Posterior vena cava (tissue), 2 donors: Measurements from ENCODE around the gene ZNF804B. TPM values are rescaled to one million over a fixed set of nuclear protein-coding genes. Genes with fewer than 3 reads are reported as not detected.
A peak's percentile ranks its signal among the peaks of the same experiment; 100 is the strongest.

Experiments
- DNase-seq: peaks from one replicate; pipeline ENCODE4 v3.0.0-alpha.2; 2020; ENCODE audit warnings: low spot score
- intact Hi-C, 2 donors: fragments of 100-400 bp; cut with DNase I; formaldehyde crosslinking; loops; one replicate each; pipeline versions ENCODE4 v1.14.1 to v1.14.2; 2022 to 2023
- total RNA-seq, 2 donors: library from RNA; stranded (reverse); fragmentation: NEBNext Ultra II Directional; extraction: Animal tissue kit (Norgen Biotek cat#: 25700); gene quantifications; one replicate each; pipeline ENCODE4 v1.2.1, GENCODE V29; 2021
- donor health status: DM: yes; HTN: yes; CAD: no.
- donor health status: DM: yes; HTN: yes; CAD: no.

Gene ZNF804B
- total RNA-seq, 2 donors from 2014 or later = not detected

GRCh38 chr7:88942815-88943501 lies 183.5 kb downstream of the ZNF804B start:
- no peak for DNase-seq
- intact Hi-C loops = no loop called here

DNA sequence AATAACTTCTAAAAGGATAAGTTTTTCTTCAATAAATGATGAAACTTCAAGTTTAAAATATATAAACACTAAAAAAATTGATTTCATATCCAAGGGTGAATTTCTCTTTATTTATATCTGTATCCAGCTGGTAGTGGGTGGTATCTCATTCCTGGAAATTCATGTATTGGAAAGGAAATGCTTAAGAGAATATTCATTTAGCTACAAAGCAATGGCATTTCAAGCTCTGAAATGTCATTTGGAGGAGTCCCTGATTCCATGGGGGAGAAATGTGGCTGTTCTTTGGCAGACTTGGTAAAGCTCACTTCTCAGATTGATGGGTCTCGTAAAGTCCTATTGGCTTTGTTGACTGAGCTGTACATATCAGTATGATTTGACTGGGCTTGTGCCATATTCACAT lies 192.3 kb downstream of the ZNF804B start:
- no peak for DNase-seq
- intact Hi-C loops = no loop called here

DNA sequence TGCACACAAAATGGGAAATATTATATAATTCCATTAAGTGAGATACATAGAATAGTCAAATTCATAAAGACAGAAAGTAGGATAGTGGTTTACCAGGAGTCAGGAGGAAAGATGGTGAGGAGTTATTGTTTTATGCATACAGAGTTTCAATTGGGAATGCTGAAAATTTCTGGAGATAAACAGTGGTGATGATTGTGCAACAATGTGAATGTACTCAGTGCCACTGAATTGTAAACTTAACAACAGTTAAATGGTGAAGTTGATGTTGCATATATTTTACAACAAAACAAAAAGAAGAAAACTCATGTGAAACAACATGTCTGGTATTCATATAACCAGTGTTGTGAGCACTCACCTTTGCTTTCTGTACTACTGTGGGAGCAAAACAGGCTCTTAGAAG lies 204.9 kb downstream of the ZNF804B start:
- intact Hi-C loops = no loop called here
- DNase-seq = no peak

- intact Hi-C loops = no loop called here
- DNase-seq = no peak
Observed at GRCh38 chr7:88965371-88965770, 205.9 kb downstream of the ZNF804B start.

DNA sequence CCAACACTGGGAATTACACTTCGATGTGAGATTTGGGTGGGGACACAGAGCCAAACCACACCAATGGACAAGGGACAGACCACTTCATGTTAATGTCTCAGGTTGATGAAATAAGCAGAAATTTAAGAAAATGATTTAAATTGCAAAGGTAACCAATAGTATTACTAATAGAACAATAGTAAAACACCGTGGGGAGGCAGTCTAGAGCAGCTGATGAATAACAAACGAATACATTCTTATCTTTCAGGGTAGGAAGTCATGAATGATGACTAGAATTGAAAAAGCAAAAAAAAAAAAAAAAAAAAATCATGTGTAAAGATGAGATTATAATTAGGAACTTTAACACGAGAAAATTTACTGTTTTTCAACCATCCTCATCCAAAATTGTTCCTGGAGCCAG lies 207.9 kb downstream of the ZNF804B start:
- DNase-seq = no peak
- intact Hi-C loops = no loop called here

- DNase-seq = no peak
- intact Hi-C loops = no loop called here
Observed at GRCh38 chr7:88969167-88969566, 209.7 kb downstream of the ZNF804B start.

DNA sequence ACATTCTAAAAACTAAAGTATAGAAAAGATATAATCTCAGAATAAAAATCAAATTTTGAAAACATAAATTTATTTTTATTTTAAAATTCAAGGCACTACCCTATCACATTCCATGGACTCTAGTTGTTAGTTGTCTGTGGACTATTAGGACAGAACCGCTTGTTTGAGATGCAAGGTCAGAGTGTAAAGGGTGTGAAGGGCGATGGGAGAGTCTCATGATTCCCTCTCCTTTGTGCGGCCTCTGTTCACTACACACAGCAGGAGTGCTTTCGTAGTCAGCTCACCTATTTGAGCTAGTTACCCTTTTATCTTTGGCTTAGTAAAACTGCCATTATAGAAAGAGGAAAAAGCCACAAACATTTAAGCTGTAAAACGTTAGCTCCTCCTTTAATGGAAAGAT lies 225.8 kb downstream of the ZNF804B start:
- intact Hi-C loops = no loop called here
- DNase-seq = no peak

GRCh38 chr7:89001306-89001705 lies 241.8 kb downstream of the ZNF804B start:
- intact Hi-C loops = no loop called here
- no peak for DNase-seq

DNA sequence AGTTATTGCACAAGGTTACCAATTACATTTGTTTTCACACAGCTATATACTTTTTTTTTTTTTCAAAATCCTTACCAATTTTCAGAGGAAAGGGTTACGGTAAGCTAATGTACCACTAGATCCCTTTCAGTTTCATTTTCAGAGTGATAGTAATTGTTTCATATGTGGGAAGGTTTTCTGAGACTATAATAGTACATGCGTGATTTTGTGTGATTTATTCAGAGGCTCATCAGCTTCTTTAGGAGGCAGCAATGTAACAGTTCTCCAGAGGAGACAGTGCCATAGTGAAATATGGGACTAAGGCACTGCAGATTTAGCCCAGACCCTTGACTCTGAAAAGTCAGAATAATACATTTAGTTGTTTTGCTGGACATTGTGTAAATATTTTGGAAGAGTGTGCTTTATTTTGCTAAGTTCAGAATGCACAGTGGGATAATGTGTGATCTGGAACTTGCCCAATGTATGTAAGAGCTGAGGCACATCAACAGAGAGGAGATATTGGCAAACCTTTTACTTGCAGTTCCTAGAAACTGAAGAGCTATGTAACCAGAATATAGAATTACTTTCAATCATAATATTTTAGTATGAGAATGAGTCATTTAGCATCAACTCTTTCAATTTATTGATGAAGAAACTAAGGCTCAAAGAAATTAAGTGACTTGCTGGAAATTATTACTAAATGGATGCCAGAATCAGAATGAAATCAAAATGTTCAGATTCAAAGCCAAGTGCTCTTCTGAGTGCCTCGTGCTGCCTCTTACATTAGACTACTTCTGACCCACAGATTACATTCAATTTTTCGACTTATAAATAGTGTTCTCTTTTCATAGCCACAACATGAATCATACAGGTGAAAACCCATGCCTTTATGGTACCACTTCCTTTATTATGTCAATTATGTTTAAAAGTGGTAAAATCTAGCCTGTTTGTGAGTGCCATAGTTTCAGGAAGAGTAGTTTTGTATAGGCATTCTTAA lies 243.8 kb downstream of the ZNF804B start:
- intact Hi-C loops = no loop called here
- no peak for DNase-seq

GRCh38 chr7:89012016-89012415 lies 252.5 kb downstream of the ZNF804B start:
- intact Hi-C loops = no loop called here
- DNase-seq = no peak

- no peak for DNase-seq
Observed at GRCh38 chr7:89017695-89018094, 258.2 kb downstream of the ZNF804B start.

DNA sequence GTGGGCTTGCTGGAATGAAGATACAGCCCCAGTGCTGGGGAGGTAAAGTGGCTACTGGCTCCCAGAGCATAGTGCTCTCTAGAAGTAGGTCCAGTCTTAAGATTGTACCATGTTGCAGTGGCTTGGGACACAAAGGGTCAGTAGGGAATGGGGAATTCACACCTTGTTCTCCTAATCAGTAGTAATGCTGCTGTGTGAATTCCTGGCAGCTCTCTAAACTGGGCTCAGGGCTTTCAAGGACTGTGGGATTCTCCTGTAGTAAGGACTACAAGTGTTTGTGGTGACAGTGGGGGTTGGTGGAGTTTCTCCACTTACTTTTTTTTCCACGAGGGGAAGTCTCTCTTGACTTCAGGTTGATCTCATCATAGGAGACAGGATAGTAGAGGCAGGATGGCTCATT lies 262.2 kb downstream of the ZNF804B start:
- intact Hi-C loops = no loop called here
- DNase-seq = no peak

More at GRCh38 chr7:89017695-89018094, 258.2 kb downstream of the ZNF804B start:
- intact Hi-C loops = no loop called here

DNA sequence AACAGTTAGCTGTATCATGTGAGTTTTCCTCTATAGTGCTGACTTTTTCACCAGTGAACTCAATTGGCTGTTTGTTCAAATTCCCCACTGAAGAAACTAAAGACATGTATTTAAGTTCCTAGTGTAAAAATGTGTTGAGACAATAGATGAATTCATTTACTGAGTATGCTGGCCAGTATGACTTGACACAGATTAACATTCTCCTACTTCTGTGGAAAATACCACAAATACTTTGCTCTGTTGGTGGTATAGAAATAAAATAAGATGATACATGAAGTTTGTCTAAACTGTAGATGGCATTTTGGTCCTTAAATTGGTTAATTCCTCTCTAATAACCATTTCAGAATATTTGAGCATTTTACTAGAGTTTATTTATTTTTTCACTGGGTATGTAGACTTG lies 263.7 kb downstream of the ZNF804B start:
- DNase-seq = no peak
- intact Hi-C loops = no loop called here

DNA sequence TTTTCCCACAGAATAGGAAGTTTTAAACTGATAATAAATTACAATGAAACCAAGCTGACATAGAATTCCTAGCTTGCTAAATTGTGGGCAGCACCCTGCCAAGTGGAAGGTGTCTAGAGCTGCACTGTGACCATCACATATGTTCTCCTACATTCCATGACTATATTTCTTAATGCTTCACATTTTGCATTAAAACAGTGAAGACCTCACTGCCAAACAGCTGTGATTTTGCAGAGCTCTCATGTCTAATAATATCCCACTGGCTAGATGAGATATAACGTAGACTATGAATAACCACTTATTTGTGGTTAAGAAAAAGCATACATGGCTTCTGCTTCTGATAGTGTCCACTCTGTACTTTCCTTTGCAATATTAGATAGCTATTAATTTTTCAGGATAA lies 264.4 kb downstream of the ZNF804B start:
- intact Hi-C loops = no loop called here

GRCh38 chr7:89027781-89028180 lies 268.3 kb downstream of the ZNF804B start:
- no peak for DNase-seq

More for the DNA sequence above, 264.4 kb downstream of the ZNF804B start:
- no peak for DNase-seq

DNA sequence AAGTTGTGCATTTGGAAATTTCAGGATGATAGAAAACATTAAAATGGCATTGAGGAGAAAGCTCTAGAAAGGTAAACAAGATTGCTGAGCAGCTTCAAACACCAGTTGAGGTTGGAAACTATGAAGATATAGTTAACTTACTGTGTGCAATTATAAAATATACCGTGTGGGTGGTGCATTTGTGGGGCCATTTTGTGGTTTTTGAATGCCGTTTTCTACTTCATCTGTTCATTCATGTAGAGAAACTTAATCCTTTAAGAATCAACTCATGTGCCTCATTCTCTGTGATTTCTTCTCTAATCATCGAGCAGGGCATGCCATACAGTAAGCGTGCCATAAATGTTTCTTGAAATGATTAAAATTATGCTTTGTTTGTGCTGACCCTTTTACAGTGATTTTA lies 268.8 kb downstream of the ZNF804B start:
- no peak for DNase-seq
- intact Hi-C loops = no loop called here

More at GRCh38 chr7:89027781-89028180, 268.3 kb downstream of the ZNF804B start:
- intact Hi-C loops = no loop called here

- intact Hi-C loops = no loop called here
- no peak for DNase-seq
Observed at GRCh38 chr7:89029864-89030263, 270.4 kb downstream of the ZNF804B start.

DNA sequence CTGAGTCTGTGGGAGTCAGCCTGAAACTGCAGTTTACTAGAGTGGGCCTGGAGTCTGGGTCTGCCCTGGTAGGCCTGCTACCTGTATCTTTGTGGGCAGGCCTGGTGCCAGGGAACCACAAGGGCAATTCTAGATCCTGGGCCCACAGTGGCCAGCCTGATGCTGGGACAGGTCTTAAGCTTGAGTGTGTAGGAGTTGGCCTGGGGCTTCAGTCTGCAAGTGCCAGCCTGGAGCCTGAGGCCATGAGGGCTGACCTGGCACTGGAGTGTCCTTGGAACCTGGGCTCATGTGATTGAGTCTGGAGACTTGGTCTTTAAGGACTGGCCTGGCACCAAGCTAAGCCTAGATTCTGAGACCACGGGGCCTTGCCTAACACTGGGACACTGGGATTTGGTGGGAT lies 281.7 kb downstream of the ZNF804B start:
- intact Hi-C loops = loop anchor here in 1 of 2 donors (5.0 kb wide), 1 partner anchor 1491 kb away; no protein-coding TSS in a partner anchor
- peak; percentile 68 for DNase-seq

- DNase-seq = no peak
- intact Hi-C loops = loop anchor here in 1 of 2 donors (5.0 kb wide), 1 partner anchor 1489 kb away; no protein-coding TSS in a partner anchor
Observed at GRCh38 chr7:89042940-89043339, 283.4 kb downstream of the ZNF804B start.

GRCh38 chr7:89049043-89049442 lies 289.5 kb downstream of the ZNF804B start:
- DNase-seq = no peak
- intact Hi-C loops = no loop called here
